Stimulated activated CD4-positive, alpha-beta T cell treated with anti-CD3 and anti-CD28 coated beads, Interleukin-1b, Interleukin-23, amount 100 ng/mL, for 4 hours (primary cell): ENCODE data around the gene SV2A.

Experiments
- DNase-seq, 2 donors: peaks; one replicate each; pipeline ENCODE4 v3.0.0-alpha.2; 2020; ENCODE audit warnings: low read depth in 2 of 2

The SV2A gene

GRCh38 chr1:149929856-149930255 lies 12.2 kb upstream of the SV2A start:
- DNase-seq, result no peak

- DNase-seq, result no peak
Measured at GRCh38 chr1:149928401-149928724, 10.7 kb upstream of the SV2A start.

- peak; percentile 91 to 93 for DNase-seq
Measured at GRCh38 chr1:149927563-149928400, 10.1 kb upstream of the SV2A start, which contains the start of gene SF3B4. SF3B4 (minus strand) TSS chr1:149927803; CDS start chr1:149927759, 44 bp downstream.

GRCh38 chr1:149927056-149927562 lies 9.5 kb upstream of the SV2A start:
- no peak for DNase-seq

- DNase-seq, result no peak
Measured at GRCh38 chr1:149926296-149926695, 8.7 kb upstream of the SV2A start.

- no peak for DNase-seq
Measured at GRCh38 chr1:149925751-149926150, 8.1 kb upstream of the SV2A start.

- no peak for DNase-seq
Measured at GRCh38 chr1:149925345-149925744, 7.7 kb upstream of the SV2A start.

GRCh38 chr1:149923626-149924025 lies 6.0 kb upstream of the SV2A start:
- DNase-seq, result no peak

- DNase-seq, result no peak
Measured at GRCh38 chr1:149916898-149917252, 769 bp downstream of the SV2A start.

GRCh38 chr1:149916193-149916897 lies 1.3 kb downstream of the SV2A start:
- no peak for DNase-seq

GRCh38 chr1:149915429-149916192 lies 2.0 kb downstream of the SV2A start:
- no peak for DNase-seq

GRCh38 chr1:149914545-149914944 lies 3.1 kb downstream of the SV2A start:
- DNase-seq, result no peak

- DNase-seq, result no peak
Measured at GRCh38 chr1:149906570-149907075, 11.0 kb downstream of the SV2A start.

- DNase-seq, result no peak
Measured at GRCh38 chr1:149903836-149904491, 13.7 kb downstream of the SV2A start.

- peak; percentile 67 to 68 for DNase-seq
Measured at GRCh38 chr1:149899460-149900284, 18.0 kb downstream of the SV2A start, which contains the start of gene BOLA1. BOLA1 (plus strand) TSS chr1:149899568; CDS start chr1:149900060, 492 bp downstream.

- DNase-seq, result no peak
Measured at GRCh38 chr1:149896575-149896974, 21.1 kb downstream of the SV2A start.

GRCh38 chr1:149888999-149889289 lies 28.7 kb downstream of the SV2A start:
- DNase-seq, result no peak

- peak; percentile 49 to 61 for DNase-seq
Measured at GRCh38 chr1:149888247-149888998, 29.2 kb downstream of the SV2A start.

- DNase-seq, result peak; percentile 34 to 58
Measured at GRCh38 chr1:149887456-149888246, 30.0 kb downstream of the SV2A start.
